ENCODE results near the gene PKIG.
"Not testable (repeated sequence)": the region's sequence is repeated elsewhere in the genome, so short reads cannot be mapped to it uniquely, and the experiment has no call there.

Gene PKIG

DNA sequence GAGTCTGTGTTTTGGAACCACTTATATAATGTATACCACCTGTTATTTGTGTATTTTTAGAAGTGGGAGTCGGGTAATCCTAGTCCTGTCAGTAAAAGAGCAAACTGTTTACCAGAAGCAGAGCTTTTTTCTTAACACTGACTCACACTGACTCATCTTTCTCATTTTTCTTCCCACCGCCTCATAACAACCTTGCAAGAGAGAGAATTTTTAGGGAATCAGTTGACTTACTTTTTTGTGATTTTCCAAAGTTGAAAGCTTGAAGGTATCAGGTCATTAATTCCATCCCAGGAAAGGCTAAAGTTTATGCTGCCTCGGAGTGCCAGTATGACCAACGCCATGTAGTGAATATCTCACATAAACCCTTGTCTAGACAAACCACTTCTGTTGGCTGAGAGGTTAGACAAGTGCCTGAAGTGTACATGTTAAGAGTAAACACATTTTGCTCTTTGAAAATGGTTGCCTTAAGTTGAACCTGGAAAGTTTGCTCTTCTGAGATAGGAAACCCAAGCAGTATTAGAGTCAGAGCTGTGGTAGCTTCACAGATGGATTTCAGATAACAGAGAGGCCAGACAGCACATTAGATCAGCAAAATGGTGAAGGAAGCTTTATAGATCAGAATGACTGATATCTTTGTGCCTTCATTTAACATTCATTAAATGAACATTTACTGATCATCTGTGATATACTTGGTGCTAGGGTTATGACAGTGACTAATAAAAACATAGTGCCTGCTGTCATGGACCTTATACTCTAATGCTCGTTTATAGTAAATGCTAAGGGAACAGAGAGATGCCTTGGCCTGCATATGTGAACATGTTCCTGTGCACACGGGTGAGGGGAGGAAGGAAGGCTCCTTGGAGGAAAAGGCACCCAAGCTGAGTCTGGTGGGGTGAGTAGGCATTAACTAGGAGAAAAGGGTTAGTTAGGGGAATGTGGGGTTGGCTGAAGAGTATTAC, 29.1 kb upstream of the PKIG start:
- DNase-seq (ENCODE audit: low read depth): no peak
- no peak overlapping the region for H3K4me3 ChIP-seq (ENCODE audit: low read depth, low read length)
- TF ChIP-seq, protein P1, sequence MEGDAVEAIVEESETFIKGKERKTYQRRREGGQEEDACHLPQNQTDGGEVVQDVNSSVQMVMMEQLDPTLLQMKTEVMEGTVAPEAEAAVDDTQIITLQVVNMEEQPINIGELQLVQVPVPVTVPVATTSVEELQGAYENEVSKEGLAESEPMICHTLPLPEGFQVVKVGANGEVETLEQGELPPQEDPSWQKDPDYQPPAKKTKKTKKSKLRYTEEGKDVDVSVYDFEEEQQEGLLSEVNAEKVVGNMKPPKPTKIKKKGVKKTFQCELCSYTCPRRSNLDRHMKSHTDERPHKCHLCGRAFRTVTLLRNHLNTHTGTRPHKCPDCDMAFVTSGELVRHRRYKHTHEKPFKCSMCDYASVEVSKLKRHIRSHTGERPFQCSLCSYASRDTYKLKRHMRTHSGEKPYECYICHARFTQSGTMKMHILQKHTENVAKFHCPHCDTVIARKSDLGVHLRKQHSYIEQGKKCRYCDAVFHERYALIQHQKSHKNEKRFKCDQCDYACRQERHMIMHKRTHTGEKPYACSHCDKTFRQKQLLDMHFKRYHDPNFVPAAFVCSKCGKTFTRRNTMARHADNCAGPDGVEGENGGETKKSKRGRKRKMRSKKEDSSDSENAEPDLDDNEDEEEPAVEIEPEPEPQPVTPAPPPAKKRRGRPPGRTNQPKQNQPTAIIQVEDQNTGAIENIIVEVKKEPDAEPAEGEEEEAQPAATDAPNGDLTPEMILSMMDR (IDR thresholded peaks at IDR 0.05; ENCODE audit: low read depth, low read length, missing control alignments): no peak

- TF ChIP-seq, protein P1 (IDR thresholded peaks at IDR 0.05; ENCODE audit: low read depth, low read length, missing control alignments): no peak
- no peak for DNase-seq (ENCODE audit: low read depth)
- H3K4me3 ChIP-seq (ENCODE audit: low read depth, low read length): no peak overlapping the region
These were observed 23.1 kb upstream of the PKIG start for GRCh38 chr20:44559302-44559701.

DNA sequence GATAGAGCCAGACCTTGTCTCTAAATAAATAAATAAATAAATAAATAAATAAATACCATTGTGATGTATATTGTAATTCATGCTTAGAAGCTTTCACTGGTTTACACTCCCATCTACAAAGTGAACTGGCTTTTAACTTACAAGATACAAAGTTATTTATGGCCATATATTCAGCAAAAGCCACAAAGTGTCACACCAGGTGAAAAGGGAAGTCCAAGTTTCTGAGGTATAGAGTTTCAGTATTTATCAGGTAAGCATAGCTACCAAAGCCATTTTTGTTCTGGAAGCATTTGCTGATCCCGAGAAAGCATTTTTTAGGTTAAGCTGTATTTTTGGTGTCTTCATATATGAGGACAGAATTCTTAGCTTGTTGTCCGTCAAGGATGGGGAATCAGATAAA, 22.1 kb upstream of the PKIG start:
- no peak overlapping the region for H3K4me3 ChIP-seq (ENCODE audit: low read depth, low read length)
- TF ChIP-seq, protein P1 (IDR thresholded peaks at IDR 0.05; ENCODE audit: low read depth, low read length, missing control alignments): no peak
- no peak for DNase-seq (ENCODE audit: low read depth)

GRCh38 chr20:44560818-44561217, 21.6 kb upstream of the PKIG start:
- H3K4me3 ChIP-seq (ENCODE audit: low read depth, low read length); DNase-seq (ENCODE audit: low read depth): not testable (repeated sequence)

DNA sequence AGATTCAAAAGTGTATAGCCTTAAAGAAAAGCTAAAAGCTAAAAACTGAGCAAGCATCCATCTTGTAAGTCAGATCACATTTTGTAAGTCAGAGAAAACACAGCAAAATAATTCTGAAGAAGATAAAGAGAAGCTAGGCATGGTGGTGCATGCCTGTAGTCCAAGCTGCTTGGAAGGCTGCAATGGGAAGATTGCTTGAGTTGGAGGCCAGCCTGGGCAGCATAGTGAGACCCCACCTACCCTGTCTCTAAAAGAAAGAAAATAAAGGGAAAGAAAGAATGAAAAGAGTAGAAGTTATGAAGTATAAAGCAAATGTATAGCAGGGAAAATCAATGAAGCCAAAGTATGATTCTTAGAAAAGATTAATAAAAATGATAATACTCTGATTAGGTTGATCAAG, 20.5 kb upstream of the PKIG start:
- H3K4me3 ChIP-seq (ENCODE audit: low read depth, low read length): no peak overlapping the region
- DNase-seq (ENCODE audit: low read depth): no peak
- TF ChIP-seq, protein P1 (IDR thresholded peaks at IDR 0.05; ENCODE audit: low read depth, low read length, missing control alignments): no peak

GRCh38 chr20:44566018-44566417, 16.4 kb upstream of the PKIG start:
- TF ChIP-seq, protein P1 (IDR thresholded peaks at IDR 0.05; ENCODE audit: low read depth, low read length, missing control alignments): no peak
- DNase-seq (ENCODE audit: low read depth): no peak
- H3K4me3 ChIP-seq (ENCODE audit: low read depth, low read length): no peak overlapping the region

- no peak for DNase-seq (ENCODE audit: low read depth)
- H3K4me3 ChIP-seq (ENCODE audit: low read depth, low read length): no peak overlapping the region
- TF ChIP-seq, protein P1 (IDR thresholded peaks at IDR 0.05; ENCODE audit: low read depth, low read length, missing control alignments): no peak
These were observed 15.6 kb upstream of the PKIG start for GRCh38 chr20:44566811-44567210.
